Tibial artery (tissue), 4 donors: ENCODE data around the gene WDR44.
"Not testable (repeated sequence)": the region's sequence is repeated elsewhere in the genome, so short reads cannot be mapped to it uniquely, and the experiment has no call there.

ENCODE experiments used
- DNase-seq, 2 donors: peaks; one replicate each; pipeline ENCODE4 v3.0.0-alpha.2; 2019
- H3K27ac ChIP-seq, 2 donors: fragments of 200-600 bp; sonication (generic) in 1 of 2; 1 replicate in 1 of 2; 2 replicates in 1 of 2; pipeline ENCODE4 v1.5.1; 2018 to 2019; ENCODE audit warnings: mild to moderate bottlenecking in 1 of 2
- H3K27me3 ChIP-seq, 2 donors: fragments of 200-600 bp; sonication (generic) in 1 of 2; one replicate each; pipeline versions ENCODE4 v1.5.1 to v1.6.0; 2016 to 2019
- H3K36me3 ChIP-seq, 3 donors: fragments of 200-600 bp; sonication (generic) in 2 of 3; one replicate each; pipeline ENCODE4 v1.5.1; 2016 to 2019; ENCODE audit warnings: mild to moderate bottlenecking in 2 of 3
- H3K4me1 ChIP-seq, 4 donors: fragments of 200-600 bp; sonication (generic) in 2 of 4; 1 replicate in 3 of 4; 2 replicates in 1 of 4; pipeline ENCODE4 v1.5.1; 2016 to 2019
- H3K4me3 ChIP-seq, 2 donors: fragments of 200-600 bp; sonication (generic) in 1 of 2; 1 replicate in 1 of 2; 2 replicates in 1 of 2; pipeline ENCODE4 v1.5.1; 2018 to 2019; ENCODE audit warnings: mild to moderate bottlenecking in 2 of 2
- H3K9me3 ChIP-seq, 3 donors: fragments of 200-600 bp; sonication (generic) in 1 of 3; one replicate each; pipeline ENCODE4 v1.5.1; 2016 to 2019
- CTCF ChIP-seq, 2 experiments: fragments of 200-600 bp in 1 of 2; fragments of 450-650 bp in 1 of 2; IDR thresholded peaks; one replicate each; pipeline ENCODE4 v1.5.1; 2017 to 2019; ENCODE audit warnings: antibody characterized with exemption in 2 of 2, mild to moderate bottlenecking in 1 of 2, moderate library complexity in 1 of 2
- intact Hi-C: fragments of 100-400 bp; cut with DNase I; formaldehyde crosslinking; loops from one replicate; pipeline ENCODE4 v1.15.0; 2023; ENCODE audit warnings: low total_unique reads

WDR44 gene

GRCh38 chrX:118345464-118346257 is at the start of gene WDR44:
Gene WDR44, plus strand, starts transcription at chrX:118346106. Its CDS starts 398 bp downstream, at chrX:118346504.
- Histone ChIP-seq H3K4me1 (peaks cover 0 to 25% (median 3%) of the 10 kb centered on the region in 4 donors), H3K36me3 (no peaks in the 10 kb centered on the region), H3K27me3 (no peaks in the 10 kb centered on the region), H3K27ac (peak within 1 kb of the TSS; percentile 85 to 95), H3K9me3 (no peaks in the 10 kb centered on the region), H3K4me3 (peak within 1 kb of the TSS; percentile 78 to 80)
- intact Hi-C loops, result no loop called here
- no peak for TF ChIP-seq CTCF (IDR thresholded peaks at IDR 0.05)
- DNase-seq, result peak; percentile 88 to 96

GRCh38 chrX:118305827-118306226 is 40.1 kb upstream of the WDR44 start:
- H3K27ac ChIP-seq, H3K36me3 ChIP-seq, DNase-seq, H3K4me1 ChIP-seq, intact Hi-C loops, H3K27me3 ChIP-seq, H3K4me3 ChIP-seq: not testable (repeated sequence)
- peaks cover 0 to 16% (median 14%) of the 10 kb centered on the region in 3 donors for H3K9me3 ChIP-seq

- intact Hi-C loops, result no loop called here
- no peak for TF ChIP-seq CTCF (IDR thresholded peaks at IDR 0.05)
These were observed 30.4 kb upstream of the WDR44 start for GRCh38 chrX:118315529-118315928.

GRCh38 chrX:118324588-118324987 is 21.3 kb upstream of the WDR44 start:
- intact Hi-C loops, result no loop called here
- DNase-seq, result no peak
- H3K4me3 ChIP-seq, result no peak overlapping the region
- no peak overlapping the region for H3K27ac ChIP-seq
- H3K4me1 ChIP-seq, result no peaks in the 10 kb centered on the region
- H3K36me3 ChIP-seq, result no peaks in the 10 kb centered on the region
- H3K27me3 ChIP-seq, result no peaks in the 10 kb centered on the region
- TF ChIP-seq CTCF (IDR thresholded peaks at IDR 0.05), result no peak
- no peaks in the 10 kb centered on the region for H3K9me3 ChIP-seq

More at GRCh38 chrX:118315529-118315928, 30.4 kb upstream of the WDR44 start:
- Histone ChIP-seq H3K27ac (no peak overlapping the region), H3K27me3 (no peaks in the 10 kb centered on the region), H3K36me3 (no peaks in the 10 kb centered on the region), H3K4me3 (no peak overlapping the region), H3K9me3 (no peaks in the 10 kb centered on the region), H3K4me1 (no peaks in the 10 kb centered on the region)
- no peak for DNase-seq

- Histone ChIP-seq H3K36me3 (no peaks in the 10 kb centered on the region), H3K27ac (no peak overlapping the region), H3K27me3 (no peaks in the 10 kb centered on the region), H3K4me3 (no peak overlapping the region), H3K9me3 (no peaks in the 10 kb centered on the region), H3K4me1 (no peaks in the 10 kb centered on the region)
- DNase-seq, result no peak
- intact Hi-C loops, result no loop called here
- peak in 1 of 2 experiments; percentile 5 for TF ChIP-seq CTCF (IDR thresholded peaks at IDR 0.05)
These were observed 20.5 kb upstream of the WDR44 start for GRCh38 chrX:118325453-118325852.

- intact Hi-C loops, result no loop called here
These were observed 16.7 kb upstream of the WDR44 start for GRCh38 chrX:118329175-118329574.

More at GRCh38 chrX:118329175-118329574, 16.7 kb upstream of the WDR44 start:
- H3K27ac ChIP-seq, result no peak overlapping the region
- no peaks in the 10 kb centered on the region for H3K36me3 ChIP-seq
- H3K4me3 ChIP-seq, result no peak overlapping the region
- H3K9me3 ChIP-seq, result no peaks in the 10 kb centered on the region
- no peak for DNase-seq
- TF ChIP-seq CTCF (IDR thresholded peaks at IDR 0.05), result no peak
- H3K27me3 ChIP-seq, result no peaks in the 10 kb centered on the region
- H3K4me1 ChIP-seq, result no peaks in the 10 kb centered on the region
